ENCODE measurements around the gene FRMD8. TPM values are rescaled to one million over a fixed set of nuclear protein-coding genes. Genes with fewer than 3 reads are reported as not detected.
A peak's percentile ranks its signal among the peaks of the same experiment; 100 is the strongest.

The FRMD8 gene
- total and polyA plus RNA-seq, 9 of the 15 experiments (the other 6 are each of a cell fraction or from before 2014, with no cell fraction given), result 4.5 to 54.5 (median 15.8) TPM

- no peak for TF ChIP-seq RERE (CRISPR knock-in tag; IDR thresholded peaks at IDR 0.05; ENCODE audit: borderline replicate concordance)
- 0 out of 2 replicates have a peak, but pooled peaks have one; percentile 6 for TF ChIP-seq EGR1 (conservative IDR thresholded peaks at IDR 0.05)
- no peak for TF ChIP-seq ZNF668 (CRISPR knock-in tag; IDR thresholded peaks at IDR 0.05)
- no peak for TF ChIP-seq NFATC3 (IDR thresholded peaks at IDR 0.05)
- no peak for TF ChIP-seq ZBTB5 (IDR thresholded peaks at IDR 0.05)
- no peak for TF ChIP-seq CLOCK (CRISPR knock-in tag; IDR thresholded peaks at IDR 0.05; ENCODE audit: borderline replicate concordance)
- no peak for TF ChIP-seq ETS2 (tag; IDR thresholded peaks at IDR 0.05; ENCODE audit: borderline replicate concordance, poor library complexity, severe bottlenecking)
- TF ChIP-seq NR1H2 (CRISPR knock-in tag; IDR thresholded peaks at IDR 0.05), result no peak
- peak in 2 of 3 experiments; percentile 23 to 39; a peak in 3 of 6 replicates for TF ChIP-seq CTCF (IDR thresholded peaks at IDR 0.05 in 2 of 3, conservative IDR thresholded peaks at IDR 0.05 in 1 of 3; ENCODE audit: insufficient read depth in 2 of 3, low read depth in 1 of 3, low read length in 3 of 3)
- no peak for TF ChIP-seq ZNF583 (CRISPR knock-in tag; IDR thresholded peaks at IDR 0.05)
- TF ChIP-seq TCF15 (CRISPR knock-in tag; IDR thresholded peaks at IDR 0.05), result no peak
- TF ChIP-seq NR2F6 (CRISPR knock-in tag; IDR thresholded peaks at IDR 0.05), result no peak
- TF ChIP-seq ZNF184 (CRISPR knock-in tag; IDR thresholded peaks at IDR 0.05), result no peak
- no peak for TF ChIP-seq ADNP (tag; IDR thresholded peaks at IDR 0.05)
- TF ChIP-seq HDGF (IDR thresholded peaks at IDR 0.05), result no peak
These were observed 12.0 kb downstream of the FRMD8 start (continued) for GRCh38 chr11:65398362-65398910.

Measured in K562 (cell line).